HG03469 (cell line): Measurements from ENCODE around the gene ETV3L.
"Not testable (repeated sequence)": the region's sequence is repeated elsewhere in the genome, so short reads cannot be mapped to it uniquely, and the experiment has no call there.

Experiments used
- ATAC-seq: cut with Tn5 transposase; IDR thresholded peaks from one replicate; pipeline ENCODE4 v1.9.1; 2021; ENCODE audit warnings: mild to moderate bottlenecking, moderate library complexity, moderate number of reproducible peaks; ENCODE audit not compliant: unreplicated experiment

ETV3L gene

DNA sequence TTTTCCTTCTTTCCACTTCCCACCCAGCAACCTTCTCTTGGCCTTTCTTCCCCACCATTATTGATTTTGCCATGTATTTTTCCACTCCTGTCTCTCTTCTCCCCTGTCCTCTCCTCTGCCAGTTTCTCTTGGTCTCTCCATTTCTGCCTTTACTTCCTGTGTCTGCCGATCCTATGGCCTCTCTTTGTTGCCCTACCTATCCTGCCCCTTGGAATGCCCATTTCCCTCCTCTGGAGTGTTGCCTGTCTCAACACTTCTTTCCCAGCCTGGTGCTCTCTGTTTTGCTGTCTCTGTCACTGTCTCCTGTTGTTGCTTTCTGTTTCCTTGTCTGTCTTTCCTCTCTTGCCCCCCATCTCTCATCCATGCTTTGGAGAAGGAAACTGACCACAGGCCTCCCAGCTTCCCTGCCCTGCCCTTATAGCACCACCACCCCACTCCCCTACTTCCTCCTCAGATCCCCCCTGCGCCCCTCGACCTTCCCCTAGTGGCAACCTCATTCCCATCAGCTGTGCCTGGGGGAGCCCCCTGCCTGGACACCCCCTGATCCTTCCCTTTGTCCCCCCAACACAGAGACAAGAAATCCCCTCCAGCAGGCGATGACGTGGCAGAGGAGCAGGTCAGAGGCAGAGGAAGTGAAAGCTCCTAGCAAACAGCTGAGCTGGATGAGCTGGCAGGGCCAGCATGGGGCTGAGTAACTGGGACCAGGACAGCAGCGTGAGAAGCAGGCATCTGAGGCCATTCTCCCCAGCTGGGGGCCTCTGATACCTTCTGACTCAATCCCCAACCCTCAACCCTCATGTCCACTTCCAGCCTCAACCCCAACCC lies 6.6 kb upstream of the ETV3L start:
- ATAC-seq: peak; percentile 64

DNA sequence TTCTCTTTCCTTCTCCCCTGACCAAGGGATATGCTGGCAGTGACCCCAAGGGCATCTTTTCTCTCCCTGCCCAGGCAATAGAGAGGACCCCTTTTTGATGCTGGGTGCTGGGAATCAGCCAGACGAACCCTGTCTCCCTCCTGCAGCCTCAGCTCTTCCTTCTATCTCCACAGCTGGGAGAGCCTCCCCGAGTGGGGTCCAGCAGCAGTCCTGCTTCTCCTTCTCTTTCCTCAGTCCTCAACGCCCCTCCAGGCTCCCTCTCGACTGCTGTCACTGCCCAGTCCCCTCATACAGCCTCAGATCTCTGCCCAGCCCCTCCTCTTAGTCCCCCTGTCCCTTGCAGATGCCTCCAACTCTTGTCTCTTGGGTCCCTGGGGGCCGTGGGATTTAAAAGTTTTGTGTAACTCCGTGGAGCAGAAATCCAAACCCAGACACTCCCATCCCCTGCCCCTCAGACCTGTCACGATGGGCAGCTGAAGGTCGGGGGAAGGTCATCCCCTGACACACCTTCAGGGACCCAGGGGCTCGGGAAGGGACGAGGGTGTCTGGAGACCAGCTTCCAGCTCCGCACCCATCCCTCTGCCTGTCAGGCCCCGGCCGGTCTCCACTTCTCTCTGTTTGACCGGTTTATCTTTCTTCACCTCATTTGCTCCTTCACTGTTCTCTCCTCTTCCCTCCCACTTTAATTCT lies 5.8 kb upstream of the ETV3L start:
- ATAC-seq: no peak

DNA sequence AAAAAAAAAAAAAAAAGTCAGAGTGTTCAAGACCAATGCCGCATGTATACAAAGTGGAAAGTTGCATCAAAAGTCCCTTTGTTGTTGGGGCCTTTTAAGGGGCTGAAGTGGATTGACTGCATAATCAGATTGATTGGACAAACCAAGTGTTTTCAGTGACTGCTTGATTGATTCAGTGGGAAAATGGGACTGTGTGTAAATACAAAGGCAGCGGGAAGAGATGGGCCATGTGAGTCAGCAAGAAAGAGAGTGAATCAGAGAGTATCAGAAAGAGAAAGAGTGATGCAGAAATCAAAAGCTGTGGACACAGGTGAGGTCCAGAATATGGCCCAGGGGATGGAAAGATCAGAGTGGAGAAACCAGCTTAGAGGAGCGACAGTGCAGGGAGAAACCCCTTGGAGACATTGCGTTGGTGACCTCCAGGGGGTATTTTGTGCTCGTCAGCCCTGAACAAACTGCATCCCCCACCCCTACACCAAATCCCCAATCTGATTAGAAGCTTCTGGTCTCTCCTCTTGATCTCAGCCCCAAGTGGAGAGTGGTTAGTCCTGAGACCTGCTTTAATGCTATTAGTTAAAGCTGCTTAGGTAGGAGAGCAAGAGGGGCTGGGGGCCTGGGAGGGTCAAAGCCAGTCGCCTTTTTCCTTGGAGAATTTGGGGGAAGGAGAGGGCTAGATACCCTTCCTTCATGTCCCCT lies 5.1 kb upstream of the ETV3L start:
- ATAC-seq: no peak

DNA sequence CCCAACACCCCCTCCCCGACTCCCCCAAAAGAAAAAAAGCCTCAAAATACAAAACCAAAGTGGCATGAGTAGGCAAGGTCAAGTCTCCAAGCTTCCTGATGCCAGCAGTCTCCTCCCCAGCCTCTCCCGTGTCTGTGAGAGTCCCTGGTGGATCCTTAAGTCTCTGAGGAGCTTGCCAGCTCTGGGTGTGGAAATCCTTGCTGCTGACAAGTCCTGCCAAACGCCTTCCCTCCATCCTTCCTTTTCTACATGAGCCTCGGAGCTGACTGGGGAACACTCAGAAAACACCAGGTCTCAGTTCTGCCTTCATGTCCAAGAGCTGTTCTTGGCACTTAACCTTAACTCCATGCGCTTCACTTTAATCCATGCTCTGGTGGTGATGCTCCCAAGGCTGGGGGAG lies 3.7 kb upstream of the ETV3L start:
- no peak for ATAC-seq

DNA sequence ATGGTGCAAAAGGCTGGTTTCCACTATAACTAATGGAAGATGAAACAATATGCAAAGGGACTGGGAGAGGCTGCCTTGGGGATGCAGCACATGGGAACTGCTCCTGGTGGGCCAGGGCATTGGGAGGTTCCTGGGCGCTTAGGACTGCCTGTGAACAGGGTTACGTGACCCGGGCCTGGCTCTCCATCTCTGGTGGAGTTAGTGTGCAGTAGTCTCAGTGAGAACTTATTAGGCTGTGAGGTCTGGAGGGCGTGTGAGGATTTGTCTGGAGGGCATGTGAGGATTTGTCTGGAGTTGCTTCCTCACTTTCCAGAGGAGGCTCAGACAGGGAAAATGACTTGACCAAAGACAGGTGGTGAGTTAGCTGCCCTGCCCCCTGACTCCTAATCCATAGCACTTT lies 1.5 kb upstream of the ETV3L start:
- ATAC-seq: no peak

DNA sequence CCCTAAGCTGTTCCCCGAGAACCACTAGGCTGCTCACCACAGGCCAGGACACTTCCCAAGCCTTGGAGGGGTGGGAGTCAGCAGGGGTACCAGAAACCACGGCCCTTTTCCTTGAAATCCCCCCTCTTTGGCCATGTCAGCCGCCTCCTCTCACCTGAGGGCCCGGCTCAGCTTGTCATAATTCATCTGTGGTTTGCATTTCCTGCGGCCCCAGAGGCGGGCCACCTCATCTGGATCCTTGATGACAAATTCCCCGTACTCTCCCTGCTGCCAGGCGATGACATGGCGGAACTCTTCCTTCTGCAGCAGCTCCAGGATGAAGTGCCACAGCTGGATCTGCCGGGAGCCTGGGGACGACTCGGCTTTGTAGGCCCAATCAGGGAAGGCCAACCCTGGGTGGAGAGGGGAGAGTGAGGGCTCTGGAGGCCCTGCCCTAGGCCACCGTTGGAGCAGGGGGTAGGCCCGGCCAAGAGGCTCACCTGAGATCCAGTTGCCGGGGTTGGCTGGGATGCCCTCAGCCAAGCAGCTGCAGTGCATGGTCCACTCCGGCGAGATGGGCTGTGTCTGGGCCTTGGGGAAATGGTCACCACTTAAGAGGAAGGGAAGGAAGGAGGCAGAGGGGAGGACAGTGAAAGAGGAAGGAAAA lies 498 bp downstream of the ETV3L start:
- ATAC-seq: not testable (repeated sequence)

DNA sequence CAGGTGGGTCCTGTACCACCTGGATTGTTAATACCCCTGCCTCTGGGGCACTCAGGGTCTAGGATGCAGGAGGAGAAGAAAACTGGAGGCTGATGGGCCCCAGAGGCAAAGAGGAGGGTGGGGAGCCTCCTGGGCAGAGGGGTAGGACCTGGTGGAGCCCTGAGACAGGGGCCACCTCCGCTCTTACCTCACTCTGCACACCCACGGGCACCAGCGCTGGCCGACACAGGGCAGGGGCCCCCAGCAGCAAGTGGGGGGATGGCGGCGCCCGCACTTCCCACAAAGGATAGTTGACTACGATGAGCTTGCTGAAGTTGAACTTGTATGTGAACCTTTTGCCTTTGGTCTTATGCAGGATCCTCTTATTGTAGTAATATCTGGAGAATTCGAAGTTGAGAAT lies 1.1 kb downstream of the ETV3L start:
- no peak for ATAC-seq

DNA sequence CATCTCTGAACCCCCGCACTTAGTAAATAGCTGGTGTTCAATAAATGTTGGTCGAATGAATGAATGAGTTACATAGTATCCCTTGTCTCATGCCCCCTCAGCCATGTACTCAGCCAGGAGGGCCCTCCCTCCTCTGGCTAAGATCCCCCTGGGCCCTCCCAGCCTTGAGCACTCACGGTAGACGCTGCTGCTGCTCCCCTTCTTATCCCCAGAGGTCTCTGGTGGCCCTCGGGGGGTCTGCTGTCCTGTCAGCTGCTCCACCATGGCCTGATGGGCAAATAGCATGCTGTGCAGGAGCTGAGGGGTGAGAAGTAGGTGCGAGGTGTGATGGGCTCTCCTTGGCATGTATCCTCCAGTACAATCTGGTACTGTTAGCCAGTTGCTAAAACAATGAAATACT lies 1.9 kb downstream of the ETV3L start:
- no peak for ATAC-seq

DNA sequence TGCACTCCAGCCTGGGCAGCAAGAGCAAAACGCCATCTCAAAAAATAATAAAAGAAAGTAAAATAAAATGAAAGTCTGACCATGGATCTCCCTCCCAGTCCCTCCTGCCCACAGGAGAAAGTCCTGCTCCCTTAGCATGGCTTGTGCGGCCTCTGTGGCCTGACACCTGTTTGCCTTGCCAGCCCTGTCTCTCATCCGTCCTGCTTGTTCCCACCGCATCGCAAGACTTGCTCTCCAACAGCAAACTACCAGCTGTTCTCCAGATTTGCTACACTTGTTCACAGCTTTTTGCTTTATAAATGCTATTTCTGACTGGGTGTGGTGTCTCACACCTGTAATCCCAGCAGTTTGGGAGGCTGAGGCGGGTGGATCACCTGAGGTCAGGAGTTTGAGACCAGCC lies 2.7 kb downstream of the ETV3L start:
- no peak for ATAC-seq

DNA sequence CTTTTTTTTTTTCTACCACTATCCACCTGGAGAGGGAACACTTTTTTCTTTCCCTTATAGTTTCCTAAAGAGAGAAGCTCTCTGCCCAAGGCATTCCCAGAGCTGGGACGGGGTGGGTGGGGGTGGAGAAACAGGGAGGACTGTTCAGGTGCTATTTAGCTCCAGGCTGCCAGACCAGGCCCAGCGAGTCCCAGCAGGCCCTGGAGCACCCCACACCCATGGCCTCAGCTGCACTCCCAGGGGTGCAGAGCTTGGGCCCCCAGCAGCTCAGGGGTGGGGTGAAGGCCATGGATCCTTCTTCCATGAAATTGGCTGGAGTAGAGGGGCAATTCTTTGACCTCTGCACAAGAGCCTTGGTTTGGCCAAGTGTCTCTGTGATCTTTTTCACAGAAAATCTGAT lies 4.1 kb downstream of the ETV3L start:
- ATAC-seq: no peak

DNA sequence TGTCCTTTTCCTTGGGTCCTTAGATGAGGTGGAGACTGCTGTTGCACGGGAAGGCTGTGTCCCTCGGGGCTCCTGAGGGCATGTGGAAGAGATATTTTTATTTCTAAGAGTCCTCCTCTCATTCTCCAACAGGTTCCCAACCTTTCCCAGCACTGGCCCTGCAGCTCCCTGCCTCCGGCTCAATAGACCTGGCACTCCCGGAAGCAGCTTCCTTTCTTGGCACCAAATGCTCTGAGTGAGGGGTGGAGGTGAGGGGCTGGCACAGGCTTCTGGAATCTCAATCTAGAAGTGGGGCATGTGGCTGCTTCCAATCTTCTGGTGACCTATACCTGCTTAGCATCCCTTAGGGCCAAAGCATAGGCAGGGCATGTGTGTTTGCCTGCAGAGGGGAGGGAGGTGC lies 4.5 kb downstream of the ETV3L start:
- ATAC-seq: no peak

DNA sequence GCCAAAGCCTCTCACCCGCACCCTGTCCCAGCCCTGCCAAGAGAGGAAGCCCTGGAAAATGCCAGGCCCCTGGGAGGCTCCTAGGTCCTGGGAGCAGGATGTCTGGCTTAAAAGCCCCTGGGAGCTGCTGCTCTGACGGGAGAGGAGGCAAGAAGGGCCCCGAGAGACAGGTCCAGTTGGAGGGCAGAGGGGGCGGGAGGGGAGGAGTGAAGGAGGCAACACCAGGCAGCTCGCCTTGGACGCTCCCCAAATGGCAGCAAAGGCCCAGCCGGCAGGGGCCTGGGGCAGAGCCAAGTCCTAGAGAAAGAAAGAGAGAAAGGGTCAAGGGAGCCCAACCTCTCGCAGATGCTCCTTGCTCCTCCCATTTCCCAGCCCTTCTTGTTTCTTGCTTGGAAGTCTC lies 6.8 kb downstream of the ETV3L start:
- ATAC-seq: no peak

DNA sequence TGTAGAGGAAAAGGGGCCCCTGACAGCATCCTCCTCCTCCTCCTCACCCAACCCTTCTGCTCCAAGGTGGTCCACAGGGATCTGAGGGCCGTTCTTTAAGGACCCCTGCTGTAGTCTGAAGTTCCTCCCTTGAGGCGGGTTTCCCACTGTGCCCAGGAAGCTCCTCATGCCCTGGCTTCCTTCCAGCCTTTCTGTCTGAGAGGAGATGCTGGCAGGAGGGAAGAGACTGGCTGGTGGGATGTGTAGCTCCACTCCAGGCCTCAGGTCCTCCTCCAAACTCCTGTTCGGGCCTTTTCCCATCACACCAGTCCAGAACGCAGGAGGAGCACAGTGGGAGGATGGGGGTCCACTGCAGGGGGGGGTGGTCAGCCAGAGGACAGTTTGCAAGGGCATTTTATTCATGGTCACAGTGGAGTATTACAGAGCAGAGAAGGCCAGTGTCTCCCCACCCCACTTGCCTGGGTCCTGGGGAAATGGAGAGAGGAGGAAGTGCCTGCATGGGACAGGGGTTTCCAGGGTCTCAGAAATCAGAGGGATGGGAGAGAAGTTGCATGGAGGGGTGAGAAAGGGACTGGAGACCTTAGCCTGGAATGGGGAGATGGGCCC lies 7.8 kb downstream of the ETV3L start:
- no peak for ATAC-seq

DNA sequence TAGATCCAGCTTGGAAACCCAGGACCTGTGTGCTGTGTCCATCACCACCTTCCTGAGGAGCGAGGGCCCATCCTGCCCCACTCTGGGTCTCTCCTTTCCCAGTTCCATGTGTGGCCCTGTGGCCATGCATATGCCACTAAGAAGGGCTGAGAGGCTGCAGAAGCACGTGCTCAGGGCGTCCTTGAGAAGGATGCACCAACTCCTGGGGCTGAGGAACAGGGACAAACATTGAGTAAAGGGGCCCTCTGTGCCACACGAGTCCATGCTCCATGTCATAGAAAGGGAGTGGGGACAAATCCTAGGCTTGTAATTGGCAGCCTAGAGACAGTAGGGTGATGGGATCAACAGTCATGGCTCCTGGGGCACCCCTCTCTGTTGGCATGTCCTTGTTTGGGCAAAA lies 8.4 kb downstream of the ETV3L start:
- ATAC-seq: no peak

DNA sequence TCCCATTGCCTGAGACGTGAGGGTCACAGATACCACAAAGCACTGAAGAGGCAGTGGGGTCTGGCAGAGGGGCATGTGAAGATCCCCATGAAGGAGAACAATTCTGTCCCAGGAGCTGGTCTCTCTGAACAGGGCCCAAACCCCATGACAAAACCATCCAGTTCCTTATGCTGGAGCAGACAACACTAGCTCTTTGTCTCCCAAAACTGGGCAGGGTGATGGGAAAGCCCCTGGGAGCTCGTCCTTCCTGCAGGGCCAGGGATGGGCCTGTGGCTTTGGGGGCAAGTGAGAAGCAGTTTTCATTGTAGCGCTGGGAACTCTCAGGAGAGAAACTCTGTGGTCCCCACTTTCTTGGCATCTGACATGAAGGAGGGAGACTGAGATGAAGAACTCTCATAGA lies 8.8 kb downstream of the ETV3L start:
- ATAC-seq: no peak

DNA sequence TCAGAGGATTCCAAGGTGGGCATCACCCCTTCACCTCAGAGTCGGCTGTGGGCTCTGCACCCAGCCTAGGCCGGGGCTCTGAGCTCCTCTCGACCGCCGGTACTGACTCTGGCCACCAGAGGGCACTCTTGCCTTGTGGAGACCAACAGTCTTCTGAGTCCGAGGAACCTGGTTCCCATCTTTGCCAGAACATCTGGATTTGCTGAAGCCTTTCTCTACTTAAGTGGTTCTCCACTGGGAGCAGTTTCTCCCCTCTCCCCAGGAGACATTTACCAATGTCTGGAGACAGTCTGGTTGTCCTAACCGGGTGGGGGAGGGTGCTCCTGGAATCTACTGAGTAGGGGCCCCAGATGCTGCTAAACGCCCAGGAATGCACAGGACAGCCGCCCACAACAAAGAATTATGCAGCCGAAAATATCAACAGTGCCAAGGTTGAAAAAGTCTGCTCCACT lies 9.4 kb downstream of the ETV3L start:
- ATAC-seq: no peak

DNA sequence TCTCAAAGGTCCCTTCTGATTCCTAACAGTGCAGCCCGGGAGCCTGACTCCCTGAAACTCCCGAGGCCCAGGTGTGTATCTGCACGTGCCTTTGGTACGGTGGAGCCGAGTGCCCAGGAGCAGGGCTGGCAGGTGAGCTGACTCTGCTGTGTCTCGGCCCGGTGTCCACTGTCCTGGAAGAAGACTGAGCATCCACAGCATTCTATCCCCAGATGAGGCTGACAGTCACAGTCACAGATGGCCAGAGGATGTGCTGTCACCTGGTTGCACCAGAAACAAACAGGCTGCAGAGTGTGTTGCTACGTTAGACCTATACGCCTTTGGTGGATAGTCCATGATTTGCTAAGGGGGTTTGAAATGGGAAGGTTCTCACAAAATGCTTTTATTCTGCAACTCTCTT lies 9.8 kb downstream of the ETV3L start:
- no peak for ATAC-seq

DNA sequence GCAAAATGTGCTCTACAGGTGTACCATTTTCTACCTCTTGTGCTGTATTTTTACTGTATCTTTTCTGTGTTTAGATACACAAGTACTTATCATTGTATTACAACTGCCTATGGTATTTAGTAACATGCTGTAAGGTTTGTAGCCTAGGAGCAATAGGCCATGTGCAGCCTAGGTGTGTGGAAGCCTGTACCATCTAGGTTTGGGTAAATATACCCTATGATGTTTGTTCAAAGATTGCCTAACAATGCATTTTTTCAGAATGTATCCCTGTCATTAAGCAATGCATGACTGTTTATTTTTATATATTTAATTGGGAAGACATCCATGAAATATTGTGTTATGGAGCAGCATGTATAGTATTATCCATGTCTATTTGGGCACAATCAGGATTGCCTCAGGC lies 11.0 kb downstream of the ETV3L start:
- no peak for ATAC-seq

DNA sequence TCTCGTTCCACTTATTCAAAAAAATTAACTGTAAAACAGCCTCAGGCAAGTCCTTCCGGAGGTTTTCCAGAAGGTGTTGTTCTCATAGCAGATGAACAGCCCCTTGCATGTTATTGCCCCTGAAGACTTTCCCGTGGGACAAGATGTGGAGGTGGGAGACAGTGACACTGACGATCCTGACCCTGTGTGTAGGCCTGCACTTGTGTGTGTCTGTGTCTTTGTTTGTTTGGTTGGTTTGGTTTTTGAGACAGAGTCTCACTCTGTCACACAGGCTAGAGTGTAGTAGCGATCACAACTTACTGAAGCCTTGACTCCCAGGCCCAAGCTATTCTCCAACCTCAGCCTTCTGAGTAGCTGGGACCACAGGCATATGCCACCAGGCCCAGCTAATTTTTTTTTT lies 12.6 kb downstream of the ETV3L start:
- no peak for ATAC-seq

DNA sequence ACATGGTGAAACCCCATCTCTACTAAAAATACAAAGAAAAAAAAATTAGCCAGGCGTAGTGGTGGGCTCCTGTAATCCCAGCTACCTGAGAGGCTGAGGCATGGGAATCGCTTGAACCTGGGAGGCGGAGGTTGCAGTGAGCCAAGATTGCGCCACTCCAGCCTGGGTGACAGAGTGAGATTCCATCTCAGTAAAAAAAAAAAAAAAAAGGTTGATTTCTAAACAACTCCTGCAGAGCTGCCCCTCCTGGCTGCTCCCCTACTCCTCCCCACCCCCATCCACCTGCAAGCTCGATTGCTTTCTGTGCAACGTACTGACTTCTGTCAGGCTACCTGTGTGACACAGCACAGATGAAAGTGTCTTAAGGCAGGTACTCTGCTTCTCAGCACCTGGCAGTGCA lies 13.3 kb downstream of the ETV3L start:
- no peak for ATAC-seq

DNA sequence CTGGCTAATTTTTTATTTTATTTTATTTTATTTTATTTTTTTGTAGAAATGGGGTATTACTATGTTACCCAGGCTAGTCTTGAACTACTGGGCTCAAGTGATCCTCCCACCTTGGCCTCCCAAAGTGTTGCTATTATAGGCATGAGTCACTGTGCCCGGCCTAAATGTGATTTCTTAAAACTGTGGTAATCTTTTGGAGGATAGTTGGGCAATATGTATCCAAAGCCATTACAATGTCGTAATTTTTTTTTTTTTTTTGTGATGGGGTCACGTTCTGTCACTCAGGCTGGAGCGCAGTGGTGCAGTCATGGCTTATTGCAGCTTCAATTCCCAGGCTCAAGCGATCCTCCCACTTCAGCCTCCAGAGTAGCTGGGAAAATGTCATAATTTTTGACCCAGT lies 14.2 kb downstream of the ETV3L start:
- ATAC-seq: no peak
